ENCODE results near the gene RIPPLY1. TPM values are rescaled to one million over a fixed set of nuclear protein-coding genes. Genes with fewer than 3 reads are reported as not detected.

Gene RIPPLY1
- total RNA-seq = not detected

- DNase-seq = no peak
These were observed at the start of gene RIPPLY1 for GRCh38 chrX:106903291-106903824. Gene RIPPLY1 (minus strand): TSS chrX:106903341. CDS start chrX:106903287, 54 bp downstream.

- no peak for DNase-seq
These were observed 49.4 kb upstream of the RIPPLY1 start for GRCh38 chrX:106952538-106952937.

GRCh38 chrX:106952089-106952488 is 48.9 kb upstream of the RIPPLY1 start:
- DNase-seq = no peak

GRCh38 chrX:106951230-106951629 is 48.1 kb upstream of the RIPPLY1 start:
- no peak for DNase-seq

- DNase-seq = no peak
These were observed 47.2 kb upstream of the RIPPLY1 start for GRCh38 chrX:106950381-106950780.

GRCh38 chrX:106949366-106949765 is 46.2 kb upstream of the RIPPLY1 start:
- no peak for DNase-seq

- DNase-seq = no peak
These were observed 45.5 kb upstream of the RIPPLY1 start for GRCh38 chrX:106948641-106949040.

GRCh38 chrX:106946464-106946863 is 43.3 kb upstream of the RIPPLY1 start:
- DNase-seq = no peak

- no peak for DNase-seq
These were observed 36.9 kb upstream of the RIPPLY1 start for GRCh38 chrX:106940068-106940467.

GRCh38 chrX:106939566-106939965 is 36.4 kb upstream of the RIPPLY1 start:
- DNase-seq = no peak

- DNase-seq = no peak
These were observed 33.1 kb upstream of the RIPPLY1 start for GRCh38 chrX:106936246-106936645.

GRCh38 chrX:106935175-106935574 is 32.0 kb upstream of the RIPPLY1 start:
- DNase-seq = no peak

- DNase-seq = no peak
These were observed 30.4 kb upstream of the RIPPLY1 start for GRCh38 chrX:106933538-106933961.

GRCh38 chrX:106932960-106933537 is 29.9 kb upstream of the RIPPLY1 start:
- DNase-seq = no peak

GRCh38 chrX:106932492-106932923 is 29.4 kb upstream of the RIPPLY1 start:
- DNase-seq = no peak

GRCh38 chrX:106931831-106932491 is 28.8 kb upstream of the RIPPLY1 start:
- DNase-seq = no peak

- DNase-seq = no peak
These were observed 25.1 kb upstream of the RIPPLY1 start for GRCh38 chrX:106928227-106928626.

- DNase-seq = no peak
These were observed 24.6 kb upstream of the RIPPLY1 start for GRCh38 chrX:106927700-106928099.

- DNase-seq = no peak
These were observed 23.9 kb upstream of the RIPPLY1 start for GRCh38 chrX:106927023-106927422.

- DNase-seq = no peak
These were observed 18.5 kb upstream of the RIPPLY1 start for GRCh38 chrX:106921637-106922036.

- DNase-seq = no peak
These were observed 16.9 kb upstream of the RIPPLY1 start, which contains the start of gene CLDN2 for GRCh38 chrX:106919932-106920452. Gene CLDN2 (plus strand): TSS chrX:106920402. CDS start chrX:106928229, 7,827 bp downstream.

- no peak for DNase-seq
These were observed 14.8 kb upstream of the RIPPLY1 start for GRCh38 chrX:106917830-106918500.

GRCh38 chrX:106912864-106913263 is 9.7 kb upstream of the RIPPLY1 start:
- DNase-seq = no peak

All from occipital lobe (tissue), 2 donors.